ENCODE results near the gene ENPP3.

The ENPP3 gene

GRCh38 chr6:131765081-131765803 is 128.1 kb downstream of the ENPP3 start:
- DNase-seq (ENCODE audit: low read depth in 2 of 2) = no peak

GRCh38 chr6:131765804-131766135 is 128.7 kb downstream of the ENPP3 start:
- DNase-seq (ENCODE audit: low read depth in 2 of 2) = no peak

GRCh38 chr6:131766631-131767030 is 129.5 kb downstream of the ENPP3 start:
- no peak for DNase-seq (ENCODE audit: low read depth in 2 of 2)

DNA sequence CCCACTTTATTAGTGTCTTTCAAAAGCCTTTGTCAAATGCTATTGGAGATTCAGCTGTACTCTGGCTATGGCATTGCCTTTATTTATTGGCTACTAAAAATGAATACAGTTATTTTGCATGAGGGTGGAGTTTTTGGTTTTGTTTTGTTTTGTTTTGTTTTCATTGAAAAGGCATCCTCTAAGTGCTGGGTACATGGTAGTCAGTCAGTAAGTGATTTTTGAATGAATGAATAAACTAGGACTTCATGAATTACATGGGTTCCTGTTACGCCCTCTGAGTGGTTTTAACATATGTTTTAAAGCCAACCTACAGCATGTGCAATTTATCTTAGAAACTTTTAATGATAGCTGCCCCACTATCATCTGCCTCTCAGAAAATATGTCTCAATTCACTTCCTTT is 131.9 kb downstream of the ENPP3 start:
- no peak for DNase-seq (ENCODE audit: low read depth in 2 of 2)

GRCh38 chr6:131769385-131770141 is 132.5 kb downstream of the ENPP3 start:
- DNase-seq (ENCODE audit: low read depth in 2 of 2) = no peak

- no peak for DNase-seq (ENCODE audit: low read depth in 2 of 2)
Observed at GRCh38 chr6:131770776-131771175, 133.7 kb downstream of the ENPP3 start.

GRCh38 chr6:131773284-131773950 is 136.3 kb downstream of the ENPP3 start:
- DNase-seq (ENCODE audit: low read depth in 2 of 2) = no peak

DNA sequence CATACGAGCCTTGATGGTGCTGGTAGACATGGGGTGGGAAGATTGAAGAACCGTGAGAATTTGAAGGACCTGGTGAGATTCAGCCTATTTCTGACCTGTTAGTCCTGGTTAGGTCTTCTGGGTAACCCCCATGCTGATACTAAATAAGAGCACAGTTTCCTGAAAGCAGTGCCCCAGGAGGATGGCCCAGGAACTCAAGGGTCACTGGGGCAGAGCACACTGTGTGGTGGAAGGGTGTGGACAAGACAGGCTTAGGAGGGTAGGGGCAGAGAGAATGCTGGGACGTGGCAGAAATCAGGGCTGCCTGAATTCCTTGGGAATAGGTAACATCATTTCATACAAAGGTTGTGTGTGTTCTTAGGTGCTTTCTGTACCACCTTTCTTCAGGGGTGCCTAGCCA is 138.8 kb downstream of the ENPP3 start:
- DNase-seq (ENCODE audit: low read depth in 2 of 2) = no peak

- DNase-seq (ENCODE audit: low read depth in 2 of 2) = no peak
Observed at GRCh38 chr6:131776985-131777384, 139.9 kb downstream of the ENPP3 start.

DNA sequence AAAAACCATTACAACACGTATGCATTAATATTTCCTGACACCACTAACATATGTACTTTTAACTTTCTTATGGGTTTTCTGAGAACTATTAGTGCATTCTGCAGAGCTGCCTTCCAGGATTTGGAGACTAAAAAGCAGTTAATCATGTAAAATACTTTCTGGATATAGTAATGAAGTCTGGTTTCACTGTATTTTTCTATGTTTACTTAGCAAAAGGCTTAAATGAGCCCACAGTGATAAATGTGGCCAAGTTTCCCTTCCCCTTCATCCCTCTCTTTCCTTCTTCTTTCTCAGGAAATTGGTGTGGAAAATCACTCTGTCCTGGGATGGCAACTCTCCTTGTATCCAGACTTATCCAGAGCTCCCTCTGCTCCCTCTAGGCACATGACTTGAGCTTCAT is 141.1 kb downstream of the ENPP3 start:
- no peak for DNase-seq (ENCODE audit: low read depth in 2 of 2)

DNA sequence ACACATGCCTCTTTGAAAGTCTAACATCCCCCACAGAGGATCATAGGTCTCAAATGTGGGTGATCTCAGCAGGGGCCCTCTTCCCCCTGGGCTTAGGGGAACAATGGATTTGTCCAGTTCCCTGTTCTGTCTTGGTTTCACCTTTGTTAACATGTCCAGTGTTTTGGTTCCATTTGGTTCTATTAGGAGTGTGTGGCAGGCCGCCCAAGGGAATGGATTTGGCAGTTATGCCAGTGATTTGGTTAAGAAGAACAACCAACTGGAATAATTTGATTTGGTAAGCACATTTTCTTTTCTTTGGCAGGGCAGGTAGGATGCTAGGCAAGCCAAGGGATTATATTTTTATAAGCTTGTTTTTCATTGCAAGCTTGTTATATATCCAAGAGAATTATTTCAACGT is 142.2 kb downstream of the ENPP3 start:
- DNase-seq (ENCODE audit: low read depth in 2 of 2) = no peak

GRCh38 chr6:131780600-131780999 is 143.5 kb downstream of the ENPP3 start:
- no peak for DNase-seq (ENCODE audit: low read depth in 2 of 2)

GRCh38 chr6:131781687-131782086 is 144.6 kb downstream of the ENPP3 start:
- no peak for DNase-seq (ENCODE audit: low read depth in 2 of 2)

DNA sequence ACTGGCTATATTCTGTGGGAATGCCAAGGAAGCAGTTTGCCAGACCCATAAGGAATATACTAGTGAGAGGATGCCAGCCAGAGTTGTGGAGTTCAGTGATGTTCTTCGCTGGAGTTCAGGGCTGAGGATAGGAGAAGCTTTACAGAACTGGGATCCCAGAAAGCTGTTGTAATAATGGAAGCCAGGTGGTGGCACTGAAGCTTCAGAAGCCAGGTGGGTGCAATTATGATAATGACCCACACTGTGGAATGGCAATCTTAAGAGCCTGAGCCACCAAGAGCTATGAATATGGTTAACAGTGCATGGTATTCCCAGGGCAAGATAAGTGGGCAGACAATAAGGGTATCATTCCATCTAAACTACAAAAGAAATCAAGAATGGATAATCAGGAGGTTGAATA is 145.7 kb downstream of the ENPP3 start:
- DNase-seq (ENCODE audit: low read depth in 2 of 2) = no peak

GRCh38 chr6:131784561-131784960 is 147.5 kb downstream of the ENPP3 start:
- no peak for DNase-seq (ENCODE audit: low read depth in 2 of 2)

GRCh38 chr6:131787079-131787478 is 150.0 kb downstream of the ENPP3 start:
- no peak for DNase-seq (ENCODE audit: low read depth in 2 of 2)

GRCh38 chr6:131787766-131788712 is 150.9 kb downstream of the ENPP3 start:
- DNase-seq (ENCODE audit: low read depth in 2 of 2) = no peak

DNA sequence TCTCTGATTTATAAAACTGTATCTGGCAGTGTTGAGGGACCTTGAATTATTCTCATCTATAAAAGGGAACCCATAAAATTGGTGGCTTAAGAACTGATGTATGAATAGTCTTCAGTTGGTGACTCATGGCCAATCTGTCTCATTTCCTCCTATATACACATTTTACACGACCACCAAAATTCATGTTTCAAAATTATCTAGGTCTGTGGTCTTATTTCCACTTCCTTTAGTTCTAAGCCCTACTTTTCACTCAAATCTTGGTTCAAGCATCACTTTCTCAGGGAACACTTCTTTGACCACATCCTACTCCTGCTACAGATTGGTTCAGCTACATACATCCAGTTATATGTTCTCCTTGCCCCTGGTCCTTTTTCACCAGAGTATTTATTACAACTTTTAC is 152.1 kb downstream of the ENPP3 start:
- DNase-seq (ENCODE audit: low read depth in 2 of 2) = no peak

DNA sequence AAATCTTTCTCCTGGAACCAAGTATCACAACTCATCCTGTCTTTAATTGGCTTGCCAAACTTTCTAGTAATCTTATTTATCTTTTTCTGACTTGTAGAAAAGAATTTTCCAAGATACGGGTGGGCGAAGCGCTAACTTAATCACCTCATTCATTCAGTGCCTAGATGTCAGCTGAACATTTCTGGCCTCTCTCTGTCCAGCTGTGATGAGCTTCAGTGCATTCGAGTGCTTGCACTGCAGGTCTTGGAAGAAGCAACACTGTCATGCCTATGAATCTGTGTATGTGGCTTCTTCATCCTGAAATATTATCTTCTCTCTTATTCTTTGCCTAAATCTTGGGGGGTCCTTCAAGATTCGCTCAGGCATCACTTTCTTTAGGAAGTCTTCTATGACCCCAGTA is 154.4 kb downstream of the ENPP3 start:
- no peak for DNase-seq (ENCODE audit: low read depth in 2 of 2)

- DNase-seq (ENCODE audit: low read depth in 2 of 2) = no peak
Observed at GRCh38 chr6:131792091-131792496, 155.0 kb downstream of the ENPP3 start.

DNA sequence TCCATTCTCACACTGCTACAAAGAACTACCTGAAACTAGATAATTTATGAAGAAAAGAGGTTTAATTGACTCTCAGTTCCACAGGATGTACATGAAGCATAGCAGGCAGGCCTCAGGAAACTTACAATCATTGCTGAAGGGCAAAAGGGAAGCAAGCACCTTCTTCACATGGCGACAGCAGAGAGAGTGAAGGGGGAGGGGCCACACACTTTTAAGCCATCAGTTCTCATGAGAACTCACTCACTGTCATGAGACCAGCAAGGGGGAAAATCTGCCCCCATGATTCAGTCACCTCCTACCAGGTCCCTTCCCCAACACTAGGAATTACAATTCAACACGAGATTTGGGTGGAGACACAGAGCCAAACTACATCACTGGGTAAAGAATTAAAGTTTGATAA is 158.3 kb downstream of the ENPP3 start:
- DNase-seq (ENCODE audit: low read depth in 2 of 2) = no peak

Data from stimulated activated CD8-positive, alpha-beta memory T cell treated with anti-CD3 and anti-CD28 coated beads, Interleukin-15, amount 100 ng/mL, for 4 hours (primary cell).